ENCODE results near the gene PCNX3. TPM values are rescaled to one million over a fixed set of nuclear protein-coding genes. Genes with fewer than 3 reads are reported as not detected.

The PCNX3 gene
- polyA plus RNA-seq, 3 donors: 0.58 to 36.4 (median 1.7) TPM

DNA sequence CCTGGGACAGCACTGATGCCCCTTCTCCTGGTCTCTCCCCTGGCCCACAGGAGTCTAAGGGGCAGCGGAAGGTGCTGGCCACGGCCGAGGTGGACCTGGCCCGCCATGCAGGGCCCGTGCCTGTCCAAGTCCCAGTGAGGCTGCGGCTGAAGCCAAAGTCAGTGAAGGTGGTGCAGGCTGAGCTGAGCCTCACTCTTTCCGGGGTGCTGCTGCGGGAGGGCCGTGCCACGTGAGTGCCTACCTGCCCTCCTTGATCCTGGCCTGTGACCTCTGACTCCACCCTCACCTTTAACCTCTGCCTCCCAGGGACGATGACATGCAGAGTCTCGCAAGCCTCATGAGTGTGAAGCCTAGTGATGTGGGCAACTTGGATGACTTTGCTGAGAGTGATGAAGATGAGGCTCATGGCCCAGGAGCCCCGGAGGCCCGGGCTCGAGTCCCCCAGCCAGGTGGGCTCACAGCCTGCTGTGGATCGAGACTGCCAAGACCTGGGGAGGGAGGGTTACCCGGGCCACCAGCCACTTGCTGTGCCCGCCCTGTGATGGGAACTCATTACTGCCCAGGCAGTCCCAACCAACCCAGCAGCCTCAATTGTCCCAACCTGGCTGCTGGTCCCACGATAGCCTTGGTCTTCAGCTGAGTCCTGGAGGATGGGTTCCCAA lies 35.4 kb upstream of the PCNX3 start:
- peaks cover 49% of the 10 kb centered on the region for H3K4me1 Mint-ChIP-seq
- DNase-seq: no peak
- H4K20me1 ChIP-seq (ENCODE audit: insufficient read depth, low read length): peaks cover 91% of the 10 kb centered on the region
- peaks cover 58 to 69% of the 10 kb centered on the region in 2 donors for H3K36me3 Mint-ChIP-seq
- H3K9me3 ChIP-seq (replicated peaks in 1 of 2; ENCODE audit: control insufficient read depth in 1 of 2, insufficient read depth in 1 of 2, low read length in 2 of 2): no peaks in the 10 kb centered on the region
- peak overlapping the region in 1 of 2 donors; percentile 42 for H3K27ac ChIP-seq (ENCODE audit: low read depth in 1 of 2, low read length in 2 of 2)
- peaks cover 0 to 2% (median 0%) of the 10 kb centered on the region in 3 donors for H3K27me3 Mint-ChIP-seq (ENCODE audit: low read depth in 3 of 3)
- no peak overlapping the region for H3K4me3 ChIP-seq (replicated peaks in 1 of 3; ENCODE audit: low read depth in 2 of 3, low read length in 3 of 3)
- TF ChIP-seq, protein P1, sequence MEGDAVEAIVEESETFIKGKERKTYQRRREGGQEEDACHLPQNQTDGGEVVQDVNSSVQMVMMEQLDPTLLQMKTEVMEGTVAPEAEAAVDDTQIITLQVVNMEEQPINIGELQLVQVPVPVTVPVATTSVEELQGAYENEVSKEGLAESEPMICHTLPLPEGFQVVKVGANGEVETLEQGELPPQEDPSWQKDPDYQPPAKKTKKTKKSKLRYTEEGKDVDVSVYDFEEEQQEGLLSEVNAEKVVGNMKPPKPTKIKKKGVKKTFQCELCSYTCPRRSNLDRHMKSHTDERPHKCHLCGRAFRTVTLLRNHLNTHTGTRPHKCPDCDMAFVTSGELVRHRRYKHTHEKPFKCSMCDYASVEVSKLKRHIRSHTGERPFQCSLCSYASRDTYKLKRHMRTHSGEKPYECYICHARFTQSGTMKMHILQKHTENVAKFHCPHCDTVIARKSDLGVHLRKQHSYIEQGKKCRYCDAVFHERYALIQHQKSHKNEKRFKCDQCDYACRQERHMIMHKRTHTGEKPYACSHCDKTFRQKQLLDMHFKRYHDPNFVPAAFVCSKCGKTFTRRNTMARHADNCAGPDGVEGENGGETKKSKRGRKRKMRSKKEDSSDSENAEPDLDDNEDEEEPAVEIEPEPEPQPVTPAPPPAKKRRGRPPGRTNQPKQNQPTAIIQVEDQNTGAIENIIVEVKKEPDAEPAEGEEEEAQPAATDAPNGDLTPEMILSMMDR (IDR thresholded peaks at IDR 0.05): no peak
- over 99% methylated on average over 15 of the region's 19 CpGs for WGBS (ENCODE audit: insufficient coverage)
- H2AFZ ChIP-seq (ENCODE audit: insufficient read depth, low read depth, low read length, poor library complexity, severe bottlenecking): no peak overlapping the region
- no peak overlapping the region for H3K4me2 ChIP-seq (replicated peaks; ENCODE audit: extremely low read depth, low read length, poor library complexity, severe bottlenecking)
- no peaks in the 10 kb centered on the region for H3K27me3 ChIP-seq (ENCODE audit: control insufficient read depth in 2 of 2, insufficient read depth in 2 of 2, low read length in 2 of 2)
- peak overlapping the region in 5 of 7 donors; percentile 42 to 93 (median 76) for H3K27ac Mint-ChIP-seq
- peaks cover 32 to 60% of the 10 kb centered on the region in 2 donors for H3K4me1 ChIP-seq (ENCODE audit: control insufficient read depth in 1 of 2, insufficient read depth in 2 of 2, low read length in 2 of 2)
- no peak overlapping the region for H3K4me3 Mint-ChIP-seq
- H3K36me3 ChIP-seq (replicated peaks in 1 of 2; ENCODE audit: control insufficient read depth in 1 of 2, insufficient read depth in 2 of 2, low read length in 2 of 2): peaks cover 67 to 68% of the 10 kb centered on the region in 2 donors
- intact Hi-C loops (cut with micrococcal nuclease): no loop called here
- no peak overlapping the region for H3K9ac ChIP-seq (ENCODE audit: insufficient read depth, low read length, poor library complexity, severe bottlenecking)
- H3K9me3 Mint-ChIP-seq: peaks cover 0 to 2% (median 0%) of the 10 kb centered on the region in 7 donors
- H3K79me2 ChIP-seq (ENCODE audit: insufficient read depth, low read length): peaks cover 97% of the 10 kb centered on the region

DNA sequence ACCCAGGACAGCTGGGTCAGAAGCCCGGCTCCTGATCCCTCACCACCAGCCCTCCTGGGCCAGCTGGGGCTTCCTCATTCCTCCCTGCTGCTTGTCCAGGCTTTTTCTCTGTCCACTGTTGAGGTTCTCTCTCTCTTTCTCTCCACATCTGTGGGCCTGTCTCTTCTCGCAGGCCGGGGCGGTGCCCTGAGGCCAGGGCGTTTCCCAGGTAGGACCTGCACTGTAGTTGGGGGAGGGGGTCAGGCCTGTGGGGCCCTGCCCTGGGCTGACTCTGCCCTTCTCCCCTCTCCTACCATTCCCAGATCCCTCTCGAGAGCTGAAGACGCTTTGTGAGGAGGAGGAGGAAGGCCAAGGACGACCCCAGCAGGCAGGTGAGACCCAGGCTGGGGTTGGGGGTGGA lies 34.8 kb upstream of the PCNX3 start:
- peaks cover 49% of the 10 kb centered on the region for H3K4me1 Mint-ChIP-seq
- Histone ChIP-seq H3K4me2 (replicated peaks; ENCODE audit: extremely low read depth, low read length, poor library complexity, severe bottlenecking) (no peak overlapping the region), H3K27me3 (ENCODE audit: control insufficient read depth in 2 of 2, insufficient read depth in 2 of 2, low read length in 2 of 2) (no peaks in the 10 kb centered on the region), H4K20me1 (ENCODE audit: insufficient read depth, low read length) (peaks cover 92% of the 10 kb centered on the region), H3K27ac (ENCODE audit: low read depth in 1 of 2, low read length in 2 of 2) (peak overlapping the region in 1 of 2 donors; percentile 42), H3K79me2 (ENCODE audit: insufficient read depth, low read length) (peaks cover 96% of the 10 kb centered on the region), H2AFZ (ENCODE audit: insufficient read depth, low read depth, low read length, poor library complexity, severe bottlenecking) (no peak overlapping the region), H3K4me3 (replicated peaks in 1 of 3; ENCODE audit: low read depth in 2 of 3, low read length in 3 of 3) (no peak overlapping the region), H3K9me3 (replicated peaks in 1 of 2; ENCODE audit: control insufficient read depth in 1 of 2, insufficient read depth in 1 of 2, low read length in 2 of 2) (no peaks in the 10 kb centered on the region), H3K9ac (ENCODE audit: insufficient read depth, low read length, poor library complexity, severe bottlenecking) (no peak overlapping the region), H3K4me1 (ENCODE audit: control insufficient read depth in 1 of 2, insufficient read depth in 2 of 2, low read length in 2 of 2) (peaks cover 32 to 59% of the 10 kb centered on the region in 2 donors), H3K36me3 (replicated peaks in 1 of 2; ENCODE audit: control insufficient read depth in 1 of 2, insufficient read depth in 2 of 2, low read length in 2 of 2) (peaks cover 71 to 73% of the 10 kb centered on the region in 2 donors)
- H3K27ac Mint-ChIP-seq: peak overlapping the region in 2 of 7 donors; percentile 80 to 90
- H3K9me3 Mint-ChIP-seq: peaks cover 0 to 2% (median 0%) of the 10 kb centered on the region in 7 donors
- WGBS (ENCODE audit: insufficient coverage): 100% methylated on average over 1 of the region's 8 CpGs
- DNase-seq: no peak
- TF ChIP-seq, protein P1 (IDR thresholded peaks at IDR 0.05): no peak
- no peak overlapping the region for H3K4me3 Mint-ChIP-seq
- intact Hi-C loops (cut with micrococcal nuclease): no loop called here
- H3K27me3 Mint-ChIP-seq (ENCODE audit: low read depth in 3 of 3): peaks cover 0 to 2% (median 0%) of the 10 kb centered on the region in 3 donors
- H3K36me3 Mint-ChIP-seq: peaks cover 62 to 74% of the 10 kb centered on the region in 2 donors
